ENCODE measurements around the gene STK24.

STK24 gene

DNA sequence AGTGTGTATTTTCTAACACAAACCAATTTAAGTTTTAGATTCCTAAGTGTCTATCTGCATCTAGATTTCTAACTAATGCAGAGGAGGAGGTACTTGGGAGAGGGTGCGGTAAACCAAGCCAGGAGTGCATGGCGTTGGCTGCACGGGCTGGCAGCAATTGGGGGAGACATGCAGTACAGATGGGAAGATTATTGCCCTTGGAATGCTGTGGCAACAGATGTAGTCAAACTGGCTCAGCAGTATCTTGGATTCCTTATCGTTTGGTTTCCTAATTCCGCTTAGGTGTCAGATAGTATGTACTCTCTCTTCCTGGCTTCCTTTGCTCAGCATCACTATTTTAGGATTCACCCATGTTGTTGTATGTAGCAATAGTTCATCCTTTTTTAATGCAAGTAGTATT, 29.4 kb upstream of the STK24 start:
- Histone ChIP-seq H3K23ac (ENCODE audit: low read length) (no peak overlapping the region), H4K8ac (ENCODE audit: low read depth, low read length) (no peak overlapping the region), H3K79me1 (ENCODE audit: low read length) (no peaks in the 10 kb centered on the region), H3K36me3 (ENCODE audit: control insufficient read depth in 1 of 2, insufficient read depth in 2 of 2, low read length in 2 of 2) (no peaks in the 10 kb centered on the region), H2BK120ac (ENCODE audit: insufficient read depth, low read length, poor library complexity) (no peak overlapping the region), H2AK5ac (ENCODE audit: low read length) (no peak overlapping the region), H3K4me2 (ENCODE audit: low read length) (no peak overlapping the region), H3K27me3 (ENCODE audit: insufficient read depth, low read length) (no peaks in the 10 kb centered on the region), H3K14ac (ENCODE audit: low read length) (no peak overlapping the region), H3K18ac (ENCODE audit: low read length) (no peak overlapping the region), H3K79me2 (ENCODE audit: control insufficient read depth, insufficient read depth, low read length, poor library complexity) (no peaks in the 10 kb centered on the region), H3K4me1 (ENCODE audit: control insufficient read depth in 1 of 2, insufficient read depth in 2 of 2, low read length in 2 of 2) (peaks cover 0 to 2% of the 10 kb centered on the region in 2 experiments), H3K9me3 (ENCODE audit: insufficient read depth, low read depth, low read length) (no peaks in the 10 kb centered on the region), H2BK12ac (ENCODE audit: low read length) (no peak overlapping the region), H4K91ac (ENCODE audit: low read depth, low read length) (no peak overlapping the region), H3K27ac (ENCODE audit: low read depth, low read length) (no peak overlapping the region), H3K4ac (ENCODE audit: low read depth, low read length) (no peak overlapping the region), H4K12ac (ENCODE audit: low read depth, low read length) (no peak overlapping the region), H3K9ac (ENCODE audit: low read length) (no peak overlapping the region), H3K4me3 (ENCODE audit: low read depth, low read length) (no peak overlapping the region), H2BK5ac (ENCODE audit: low read depth, low read length, poor library complexity) (no peak overlapping the region), H2AFZ (ENCODE audit: insufficient read depth, low read length, poor library complexity) (no peak overlapping the region)
- DNase-seq: peak; percentile 69 to 92
- WGBS (ENCODE audit: extremely low coverage, insufficient coverage, insufficient read length): no CpG with 5 or more reads among the region's 5 CpGs

DNA sequence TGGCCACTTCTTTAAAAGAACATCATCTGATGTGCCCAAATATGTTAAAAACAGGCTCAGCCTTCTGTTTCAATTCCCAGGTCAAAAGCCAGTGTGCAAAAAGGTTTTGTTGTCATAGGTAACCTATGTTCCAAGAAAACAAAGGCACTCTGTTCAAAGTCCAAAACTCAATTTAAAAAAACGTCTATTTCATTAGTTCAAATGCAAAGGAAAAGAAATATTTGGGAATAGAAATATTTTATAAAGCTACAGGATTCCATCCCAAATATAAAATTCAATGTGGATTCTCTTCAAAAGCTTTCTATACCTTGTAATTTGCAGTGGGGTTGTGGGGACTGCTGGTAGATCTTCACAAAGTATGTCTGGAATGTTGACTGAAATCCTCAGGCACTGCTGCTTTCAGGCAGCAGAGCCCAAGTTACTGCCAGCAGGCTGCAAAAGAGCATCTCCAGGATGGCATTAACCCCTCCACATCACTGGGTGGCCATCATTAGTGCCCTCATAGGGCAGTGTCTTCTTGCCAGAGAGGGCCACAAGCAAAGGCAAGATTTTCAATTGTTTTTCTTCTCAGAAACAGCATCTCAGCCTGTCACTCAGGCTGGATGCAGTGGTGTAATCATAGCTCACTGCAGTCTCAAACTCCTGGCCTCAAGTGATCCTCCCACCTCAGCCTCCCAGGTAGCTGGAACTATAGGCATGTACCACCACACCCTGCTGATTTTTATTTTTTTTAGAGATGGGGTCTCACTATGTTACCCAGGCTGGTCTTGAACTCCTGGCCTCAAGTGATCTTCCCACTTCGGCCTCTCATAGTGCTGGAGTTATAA, 22.8 kb upstream of the STK24 start:
- Histone ChIP-seq H3K4me1 (ENCODE audit: control insufficient read depth in 1 of 2, insufficient read depth in 2 of 2, low read length in 2 of 2) (peaks cover 3 to 4% of the 10 kb centered on the region in 2 experiments), H3K18ac (ENCODE audit: low read length) (no peak overlapping the region), H3K4me3 (ENCODE audit: low read depth, low read length) (no peak overlapping the region), H2AFZ (ENCODE audit: insufficient read depth, low read length, poor library complexity) (no peak overlapping the region), H2BK12ac (ENCODE audit: low read length) (no peak overlapping the region), H3K36me3 (ENCODE audit: control insufficient read depth in 1 of 2, insufficient read depth in 2 of 2, low read length in 2 of 2) (no peaks in the 10 kb centered on the region), H3K23ac (ENCODE audit: low read length) (no peak overlapping the region), H3K9ac (ENCODE audit: low read length) (no peak overlapping the region), H3K14ac (ENCODE audit: low read length) (no peak overlapping the region), H3K4me2 (ENCODE audit: low read length) (peak overlapping the region; percentile 9), H2BK5ac (ENCODE audit: low read depth, low read length, poor library complexity) (no peak overlapping the region), H3K79me1 (ENCODE audit: low read length) (peaks cover 2% of the 10 kb centered on the region), H3K4ac (ENCODE audit: low read depth, low read length) (no peak overlapping the region), H2BK120ac (ENCODE audit: insufficient read depth, low read length, poor library complexity) (peak overlapping the region; percentile 43), H3K9me3 (ENCODE audit: insufficient read depth, low read depth, low read length) (no peaks in the 10 kb centered on the region), H4K8ac (ENCODE audit: low read depth, low read length) (no peak overlapping the region), H4K91ac (ENCODE audit: low read depth, low read length) (peak overlapping the region; percentile 33), H3K27ac (ENCODE audit: low read depth, low read length) (no peak overlapping the region), H4K12ac (ENCODE audit: low read depth, low read length) (no peak overlapping the region), H2AK5ac (ENCODE audit: low read length) (no peak overlapping the region), H3K79me2 (ENCODE audit: control insufficient read depth, insufficient read depth, low read length, poor library complexity) (no peaks in the 10 kb centered on the region), H3K27me3 (ENCODE audit: insufficient read depth, low read length) (no peaks in the 10 kb centered on the region)
- DNase-seq: peak in 1 of 2 donors; percentile 70
- no CpG with 5 or more reads among the region's 2 CpGs for WGBS (ENCODE audit: extremely low coverage, insufficient coverage, insufficient read length)

DNA sequence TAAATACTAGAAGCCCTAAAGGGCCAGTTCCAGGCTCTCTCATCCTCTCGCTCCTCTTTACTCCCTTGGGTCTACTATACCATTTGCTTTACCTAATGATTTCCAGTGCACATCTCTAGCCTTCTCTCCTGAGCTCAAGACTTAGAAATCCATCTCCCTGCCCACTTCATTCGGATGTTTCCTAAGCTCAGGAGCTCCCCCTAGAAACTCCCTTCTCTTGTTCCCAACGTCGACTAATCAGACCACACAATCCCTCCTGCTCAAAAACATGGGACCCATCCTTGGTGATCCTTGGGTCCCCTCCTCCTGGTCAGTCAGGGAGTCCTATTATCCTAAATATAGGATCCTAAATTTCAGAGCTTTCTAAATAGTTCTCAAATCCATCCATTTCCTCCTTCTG, 21.1 kb upstream of the STK24 start:
- no peak overlapping the region for H4K12ac ChIP-seq (ENCODE audit: low read depth, low read length)
- no peak overlapping the region for H3K14ac ChIP-seq (ENCODE audit: low read length)
- no peak overlapping the region for H3K9ac ChIP-seq (ENCODE audit: low read length)
- H2BK5ac ChIP-seq (ENCODE audit: low read depth, low read length, poor library complexity): no peak overlapping the region
- no peaks in the 10 kb centered on the region for H3K36me3 ChIP-seq (ENCODE audit: control insufficient read depth in 1 of 2, insufficient read depth in 2 of 2, low read length in 2 of 2)
- no peaks in the 10 kb centered on the region for H3K9me3 ChIP-seq (ENCODE audit: insufficient read depth, low read depth, low read length)
- H3K27me3 ChIP-seq (ENCODE audit: insufficient read depth, low read length): no peaks in the 10 kb centered on the region
- no peak overlapping the region for H2AK5ac ChIP-seq (ENCODE audit: low read length)
- H3K4me3 ChIP-seq (ENCODE audit: low read depth, low read length): no peak overlapping the region
- no peak overlapping the region for H3K27ac ChIP-seq (ENCODE audit: low read depth, low read length)
- no peak overlapping the region for H3K18ac ChIP-seq (ENCODE audit: low read length)
- no peaks in the 10 kb centered on the region for H3K79me2 ChIP-seq (ENCODE audit: control insufficient read depth, insufficient read depth, low read length, poor library complexity)
- H3K4ac ChIP-seq (ENCODE audit: low read depth, low read length): no peak overlapping the region
- H4K8ac ChIP-seq (ENCODE audit: low read depth, low read length): no peak overlapping the region
- H2BK120ac ChIP-seq (ENCODE audit: insufficient read depth, low read length, poor library complexity): no peak overlapping the region
- H2AFZ ChIP-seq (ENCODE audit: insufficient read depth, low read length, poor library complexity): no peak overlapping the region
- peaks cover 3 to 4% of the 10 kb centered on the region in 2 experiments for H3K4me1 ChIP-seq (ENCODE audit: control insufficient read depth in 1 of 2, insufficient read depth in 2 of 2, low read length in 2 of 2)
- DNase-seq: no peak
- no peak overlapping the region for H3K4me2 ChIP-seq (ENCODE audit: low read length)
- H3K23ac ChIP-seq (ENCODE audit: low read length): no peak overlapping the region
- H4K91ac ChIP-seq (ENCODE audit: low read depth, low read length): no peak overlapping the region
- H2BK12ac ChIP-seq (ENCODE audit: low read length): no peak overlapping the region
- H3K79me1 ChIP-seq (ENCODE audit: low read length): peaks cover 2% of the 10 kb centered on the region
- WGBS (ENCODE audit: extremely low coverage, insufficient coverage, insufficient read length): no CpG with 5 or more reads among the region's 4 CpGs

DNA sequence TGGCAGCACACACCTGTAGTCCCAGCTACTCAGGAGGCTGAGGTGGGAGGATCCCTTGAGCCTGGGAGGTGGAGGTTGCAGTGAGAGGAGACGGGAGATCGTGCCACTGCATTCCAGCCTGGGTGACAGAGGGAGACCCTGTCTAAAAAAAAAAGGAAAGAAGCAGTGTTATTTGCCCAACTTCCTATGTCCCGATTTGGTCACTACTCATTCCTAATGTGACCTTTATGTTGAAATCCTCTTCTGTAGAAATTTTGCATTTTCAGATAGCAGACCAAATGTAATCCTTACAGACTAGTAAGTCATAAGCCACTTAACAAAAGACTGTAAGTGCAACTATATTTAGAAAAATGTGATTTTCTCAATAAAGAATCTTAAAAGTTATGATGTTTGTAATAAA, 18.2 kb upstream of the STK24 start:
- Histone ChIP-seq H3K9me3 (ENCODE audit: insufficient read depth, low read depth, low read length) (no peaks in the 10 kb centered on the region), H2BK120ac (ENCODE audit: insufficient read depth, low read length, poor library complexity) (no peak overlapping the region), H3K27ac (ENCODE audit: low read depth, low read length) (no peak overlapping the region), H3K14ac (ENCODE audit: low read length) (no peak overlapping the region), H3K4me3 (ENCODE audit: low read depth, low read length) (no peak overlapping the region), H4K8ac (ENCODE audit: low read depth, low read length) (no peak overlapping the region), H3K36me3 (ENCODE audit: control insufficient read depth in 1 of 2, insufficient read depth in 2 of 2, low read length in 2 of 2) (no peaks in the 10 kb centered on the region), H3K79me2 (ENCODE audit: control insufficient read depth, insufficient read depth, low read length, poor library complexity) (no peaks in the 10 kb centered on the region), H2BK12ac (ENCODE audit: low read length) (no peak overlapping the region), H3K79me1 (ENCODE audit: low read length) (peaks cover 3% of the 10 kb centered on the region), H2BK5ac (ENCODE audit: low read depth, low read length, poor library complexity) (no peak overlapping the region), H4K91ac (ENCODE audit: low read depth, low read length) (no peak overlapping the region), H3K9ac (ENCODE audit: low read length) (no peak overlapping the region), H4K12ac (ENCODE audit: low read depth, low read length) (no peak overlapping the region), H3K27me3 (ENCODE audit: insufficient read depth, low read length) (no peaks in the 10 kb centered on the region), H3K4ac (ENCODE audit: low read depth, low read length) (no peak overlapping the region), H3K18ac (ENCODE audit: low read length) (no peak overlapping the region), H2AFZ (ENCODE audit: insufficient read depth, low read length, poor library complexity) (no peak overlapping the region), H3K23ac (ENCODE audit: low read length) (no peak overlapping the region), H3K4me1 (ENCODE audit: control insufficient read depth in 1 of 2, insufficient read depth in 2 of 2, low read length in 2 of 2) (peaks cover 3 to 4% of the 10 kb centered on the region in 2 experiments), H2AK5ac (ENCODE audit: low read length) (no peak overlapping the region), H3K4me2 (ENCODE audit: low read length) (no peak overlapping the region)
- DNase-seq: no peak
- WGBS (ENCODE audit: extremely low coverage, insufficient coverage, insufficient read length): no CpG with 5 or more reads among the region's 3 CpGs
